ENCODE measurements around the gene PRSS27.

Gene PRSS27

DNA sequence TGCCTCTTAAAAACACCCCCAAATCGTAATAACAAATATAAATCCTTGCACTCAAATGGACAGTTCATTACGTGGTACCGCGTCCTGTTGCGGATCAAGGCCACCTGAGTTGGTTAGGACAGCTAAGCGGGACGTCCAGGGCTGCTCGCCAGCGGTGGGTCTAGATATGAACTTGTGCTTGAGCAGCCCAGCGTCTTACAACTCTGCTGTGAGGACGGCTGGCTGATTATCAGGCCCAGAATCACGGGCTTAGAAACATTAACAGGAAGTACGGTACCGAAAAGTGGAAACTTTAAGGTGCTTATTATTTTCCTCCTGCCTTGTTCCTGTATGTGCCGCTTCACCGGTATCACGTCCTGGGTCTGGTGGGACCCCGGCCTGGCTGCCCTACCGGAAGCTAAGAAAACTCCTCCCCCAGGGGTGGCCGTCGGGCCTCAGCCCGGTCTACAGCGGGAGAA is 31.6 kb upstream of the PRSS27 start:
- peak in 3 of 14 donors; percentile 41 to 64 (median 55) for DNase-seq

DNA sequence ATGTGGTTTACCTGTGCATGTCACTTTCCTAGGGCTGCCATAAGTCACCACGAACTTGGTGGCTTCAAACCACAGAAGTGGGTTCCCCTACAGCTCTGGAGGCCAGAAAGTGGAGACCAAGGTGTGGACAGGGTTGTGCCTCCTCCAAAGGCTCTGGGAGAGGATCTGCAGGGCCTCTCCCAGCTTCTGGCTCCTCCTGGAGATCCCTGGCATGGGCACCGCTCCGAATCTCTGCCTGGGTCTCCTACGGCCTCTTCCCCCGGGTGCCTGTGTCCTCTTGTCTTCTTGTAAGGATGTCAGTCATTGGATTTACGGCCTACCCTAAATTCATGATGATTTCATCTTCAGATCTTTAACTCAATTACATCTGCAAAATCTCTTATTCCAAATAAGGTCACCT is 29.9 kb upstream of the PRSS27 start:
- DNase-seq = no peak

DNA sequence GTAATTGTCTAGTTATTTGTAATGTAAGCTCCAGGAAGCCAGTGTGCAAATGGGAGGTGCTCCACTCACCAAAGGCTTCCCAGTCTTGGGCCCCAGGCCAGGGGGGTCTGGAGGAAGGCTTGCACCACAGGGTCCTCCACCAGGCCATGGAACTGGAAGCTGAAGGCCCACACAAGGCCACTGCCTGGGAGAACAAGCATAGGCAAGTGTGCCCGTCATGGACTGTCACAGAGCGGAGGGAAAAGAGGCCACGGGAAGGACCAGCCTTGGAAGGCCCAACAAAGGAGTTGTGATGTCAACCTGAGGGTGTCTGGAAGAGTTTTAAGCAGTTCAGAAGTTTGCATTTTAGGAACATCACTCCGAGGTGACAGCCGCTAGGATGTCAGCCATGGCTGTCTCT is 29.5 kb upstream of the PRSS27 start:
- no peak for DNase-seq

DNA sequence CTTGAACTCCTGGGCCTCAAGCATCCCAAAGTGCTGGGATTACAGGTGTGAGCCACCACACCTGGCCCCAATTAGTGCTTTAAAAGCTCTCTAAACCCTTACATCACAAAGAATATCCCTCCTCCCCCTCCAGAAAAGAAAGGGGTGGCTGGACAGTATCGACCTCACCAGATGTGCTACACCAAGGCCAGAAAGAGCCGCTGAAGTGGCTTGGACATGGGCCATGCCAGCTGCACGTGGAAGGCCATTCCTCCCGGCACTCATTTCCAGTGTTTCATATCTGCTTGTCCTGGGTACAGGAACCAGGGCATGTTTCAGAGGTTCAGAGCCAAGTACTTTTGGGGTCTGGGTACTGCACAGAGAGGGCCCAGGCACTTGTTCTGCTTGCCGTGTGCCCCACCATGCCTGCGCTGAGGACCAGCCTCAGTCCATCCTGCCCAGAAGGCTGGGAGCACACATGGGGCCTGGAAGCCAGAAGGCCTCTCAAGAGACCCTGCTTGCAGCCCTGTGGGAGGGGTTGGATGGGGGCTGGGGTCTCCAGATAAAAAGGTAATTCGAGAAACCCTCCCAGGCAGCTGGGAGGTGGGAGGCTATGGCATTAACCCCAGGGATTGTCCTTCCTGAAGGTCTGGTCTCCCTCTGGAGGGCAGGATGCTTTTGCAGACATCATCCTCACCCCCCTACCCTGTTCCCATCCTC is 28.9 kb upstream of the PRSS27 start:
- DNase-seq = no peak

DNA sequence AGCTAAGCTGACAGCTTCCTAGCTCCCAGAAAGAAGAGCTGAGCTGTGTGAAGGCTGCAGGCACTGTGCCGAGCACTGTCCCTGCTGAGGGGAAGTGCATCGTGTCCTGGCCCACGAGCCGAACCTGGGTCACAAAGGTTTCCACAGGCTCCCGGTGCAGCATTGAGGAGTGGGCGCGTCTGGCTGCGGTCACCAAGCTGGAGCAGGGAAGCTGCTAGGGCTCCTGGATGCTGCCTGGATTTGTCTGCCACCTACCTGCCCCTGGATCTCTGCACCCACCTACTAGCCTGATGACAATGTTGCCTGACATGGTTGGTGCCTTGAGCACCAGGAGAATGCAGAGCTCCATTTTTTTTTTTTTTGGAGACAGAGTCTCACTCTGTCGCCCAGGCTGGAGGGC is 25.9 kb upstream of the PRSS27 start:
- DNase-seq = no peak

DNA sequence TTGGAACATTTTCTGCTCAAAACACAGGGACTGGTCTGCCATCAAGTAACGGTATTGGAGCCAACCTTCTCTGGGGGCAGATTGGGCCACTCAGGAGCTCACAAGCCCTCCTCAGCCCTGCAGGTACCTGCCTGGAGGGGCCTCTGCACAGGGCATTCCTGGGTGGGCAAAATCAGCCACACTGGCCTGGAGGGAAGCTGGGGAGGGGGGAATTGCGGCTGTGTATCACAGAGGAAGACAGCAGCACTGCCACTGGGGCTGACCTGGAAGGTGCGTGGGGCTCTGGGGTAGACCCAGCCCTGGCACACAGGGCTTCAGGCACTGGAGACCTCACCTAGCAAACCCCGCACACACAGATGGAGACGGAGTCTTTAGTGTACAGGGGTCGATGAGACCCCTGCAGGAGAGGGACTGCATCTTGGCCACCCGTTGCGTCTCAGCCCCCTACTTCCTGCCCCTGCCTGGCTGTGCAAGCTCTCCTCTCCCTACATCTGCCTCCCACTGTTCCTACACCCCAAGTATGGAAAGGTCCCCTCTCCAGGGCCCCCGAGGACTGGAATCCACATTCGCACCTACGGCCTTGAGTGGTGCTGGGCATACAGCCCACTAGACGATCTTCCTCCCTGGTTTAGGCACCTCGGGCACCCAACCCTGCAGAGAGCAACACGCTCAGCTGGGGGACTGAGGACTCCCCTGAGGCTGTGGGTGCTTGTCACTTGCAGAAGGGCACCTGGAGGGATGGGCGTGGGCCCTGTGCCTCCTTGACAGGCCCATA is 25.3 kb upstream of the PRSS27 start:
- DNase-seq = no peak

DNA sequence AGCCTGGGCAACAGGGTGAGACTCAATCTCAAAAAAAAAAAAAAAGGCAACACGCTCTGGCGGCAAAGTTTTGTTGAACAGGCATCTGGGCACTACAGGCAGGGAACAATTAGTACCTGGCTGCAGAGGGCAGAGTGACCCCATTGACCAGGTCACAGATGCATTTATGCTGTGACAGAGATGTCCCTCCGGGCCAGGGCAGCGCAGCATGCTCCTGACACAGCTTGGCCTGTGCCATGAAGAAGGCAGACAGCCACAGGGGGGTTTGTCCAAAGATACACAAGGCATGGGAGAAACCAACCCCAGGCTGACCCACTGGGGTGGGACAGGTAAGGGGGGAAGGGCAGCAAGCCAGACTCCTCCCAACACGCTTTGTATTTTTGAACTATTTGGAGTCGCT is 24.7 kb upstream of the PRSS27 start:
- no peak for DNase-seq

DNA sequence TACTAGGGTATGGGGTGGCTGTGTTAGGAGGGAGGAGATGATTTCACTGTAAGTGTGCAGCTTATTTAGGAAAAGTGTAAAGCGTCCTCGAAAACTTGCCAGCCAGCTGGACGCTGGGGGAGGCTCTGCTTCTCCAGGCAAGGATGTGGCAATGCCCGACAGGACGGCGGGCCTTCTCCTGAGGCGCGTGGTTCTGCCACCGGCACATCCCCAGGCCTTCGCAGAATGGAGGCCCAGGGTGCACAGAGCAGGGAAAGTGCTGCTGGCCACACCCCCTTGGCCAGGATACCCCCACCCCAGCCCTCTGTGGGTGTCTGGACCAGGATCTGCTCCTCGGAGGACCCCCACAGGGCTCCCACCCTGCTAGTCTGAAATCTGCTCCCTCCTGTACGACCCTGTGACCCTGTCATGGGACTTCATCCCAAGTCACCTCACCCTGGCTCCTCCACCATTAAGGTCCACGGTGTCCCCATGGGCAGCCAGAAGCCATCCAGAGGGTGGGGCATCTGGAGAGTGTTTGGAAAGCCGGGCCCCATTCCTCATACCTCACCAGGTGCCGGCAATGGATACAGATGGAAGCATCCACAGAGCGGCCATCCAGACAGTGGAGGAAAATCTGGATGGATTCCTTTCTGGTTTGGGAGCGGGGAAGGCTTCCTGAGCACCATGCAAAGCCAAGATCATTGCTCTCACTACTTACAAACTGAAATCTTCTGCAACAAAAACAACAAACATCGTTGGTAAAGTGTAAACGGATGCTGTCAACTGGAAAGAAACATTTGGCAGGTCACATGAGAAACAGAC is 23.2 kb upstream of the PRSS27 start:
- no peak for DNase-seq

DNA sequence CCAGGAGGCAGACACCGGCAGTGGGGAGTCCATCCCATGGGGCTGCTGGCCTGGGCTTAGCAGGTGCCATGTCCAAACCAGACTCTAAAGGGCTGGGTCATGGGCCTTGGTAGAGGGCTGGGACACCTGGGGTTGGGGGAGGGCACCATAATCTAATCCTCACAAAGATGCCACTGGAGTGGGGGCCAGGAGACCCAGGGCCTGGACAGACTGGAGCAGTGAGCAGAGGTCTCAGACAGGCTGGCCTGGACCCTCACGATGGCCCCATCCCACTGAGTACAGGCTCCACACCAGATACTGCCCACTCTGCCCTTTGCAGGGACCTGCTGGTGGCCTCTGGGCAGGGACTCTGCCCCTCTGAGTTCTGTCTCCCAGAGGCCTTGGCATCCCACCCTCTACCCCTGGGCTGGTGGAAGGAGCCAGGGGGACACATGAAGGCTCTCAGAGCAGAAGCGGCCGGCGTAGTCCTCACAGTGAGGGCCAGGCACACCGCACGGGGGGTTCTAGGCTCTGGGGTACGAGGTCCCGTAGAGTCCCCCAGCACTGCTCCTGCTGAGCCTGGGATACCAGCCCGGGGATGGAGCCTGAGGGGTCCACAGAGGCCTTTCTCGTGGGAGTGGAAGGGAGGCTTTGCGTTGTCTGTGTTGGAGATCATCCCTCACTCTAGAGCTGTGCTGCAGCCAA is 22.4 kb upstream of the PRSS27 start:
- DNase-seq = no peak

DNA sequence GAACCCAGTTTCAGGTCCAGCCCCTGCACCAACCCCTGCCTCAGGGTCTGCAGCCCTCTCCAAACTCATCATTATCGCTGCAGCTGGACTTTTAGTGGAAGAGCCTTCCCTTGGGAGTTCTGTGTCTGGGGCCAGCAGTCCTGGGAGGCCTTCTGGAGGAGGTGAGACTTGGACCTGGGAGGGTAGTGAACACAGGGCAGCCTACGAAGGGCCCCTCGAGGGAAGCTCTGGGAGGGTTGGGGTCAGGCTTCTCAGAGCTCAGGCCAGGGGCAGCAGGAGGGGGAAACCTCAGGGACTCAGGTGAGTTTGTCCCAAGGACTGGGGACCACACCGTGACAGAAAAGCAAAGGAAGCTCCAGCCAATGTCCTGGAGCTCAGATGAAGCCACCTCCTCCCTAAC is 21.1 kb upstream of the PRSS27 start:
- DNase-seq = no peak

DNA sequence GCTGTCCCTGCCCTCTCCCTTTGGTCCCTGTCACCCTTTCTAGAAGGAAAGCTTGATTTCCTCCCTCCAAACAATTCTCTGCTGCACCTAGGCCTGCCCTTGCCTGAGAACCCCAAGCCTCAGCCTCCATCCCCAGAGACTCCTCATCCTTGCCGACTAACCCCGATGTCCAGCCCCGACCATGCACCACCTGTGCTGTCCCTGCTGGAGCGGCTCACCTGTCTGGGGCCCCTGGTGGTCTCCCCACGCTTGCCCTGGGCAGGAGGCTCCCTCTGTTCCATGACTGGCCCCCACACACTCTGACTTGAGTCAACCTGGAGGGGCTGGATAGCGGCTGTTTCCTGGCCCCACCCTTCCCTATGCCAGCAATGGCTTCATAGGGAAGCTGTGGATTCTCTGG is 20.5 kb upstream of the PRSS27 start:
- no peak for DNase-seq

DNA sequence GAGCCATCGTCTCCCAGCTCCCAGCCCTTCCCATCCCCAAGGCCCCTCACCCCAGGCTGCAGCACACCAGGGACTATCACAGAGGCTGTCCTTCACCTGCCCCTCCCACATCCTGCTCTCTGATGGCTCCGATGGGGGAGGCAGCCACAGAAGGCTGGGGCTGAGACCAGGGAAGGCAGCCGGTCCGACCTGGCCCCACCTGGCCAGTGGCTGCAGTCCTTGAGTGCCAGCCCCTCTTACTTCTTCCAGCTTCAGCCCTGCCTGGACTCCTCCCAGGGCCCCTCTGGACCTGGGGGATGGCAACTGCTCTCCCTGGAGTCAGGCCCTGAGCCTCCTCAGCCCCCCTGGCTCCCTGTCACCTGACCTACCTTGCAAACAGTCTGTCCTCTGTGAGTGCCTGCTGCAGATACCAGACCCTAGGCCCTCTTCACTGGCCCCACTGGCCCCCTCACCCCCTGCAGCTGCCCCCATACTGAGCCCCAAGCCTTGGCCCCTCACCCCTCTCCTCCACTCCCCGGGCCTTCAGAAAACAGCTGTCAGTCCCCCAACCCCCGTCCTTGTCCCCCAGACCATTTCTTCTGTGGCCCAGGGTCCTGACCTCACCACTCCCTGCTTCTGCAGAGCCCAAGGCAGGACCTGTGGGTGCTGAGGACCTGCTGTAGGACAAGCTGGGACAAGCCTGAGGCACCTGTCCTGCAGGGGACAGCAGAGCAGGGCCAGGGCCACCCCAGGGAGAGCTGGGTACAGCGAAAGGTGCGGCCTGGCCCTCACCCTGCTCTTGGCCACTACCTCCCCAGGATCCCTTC is 19.8 kb upstream of the PRSS27 start:
- no peak for DNase-seq

DNA sequence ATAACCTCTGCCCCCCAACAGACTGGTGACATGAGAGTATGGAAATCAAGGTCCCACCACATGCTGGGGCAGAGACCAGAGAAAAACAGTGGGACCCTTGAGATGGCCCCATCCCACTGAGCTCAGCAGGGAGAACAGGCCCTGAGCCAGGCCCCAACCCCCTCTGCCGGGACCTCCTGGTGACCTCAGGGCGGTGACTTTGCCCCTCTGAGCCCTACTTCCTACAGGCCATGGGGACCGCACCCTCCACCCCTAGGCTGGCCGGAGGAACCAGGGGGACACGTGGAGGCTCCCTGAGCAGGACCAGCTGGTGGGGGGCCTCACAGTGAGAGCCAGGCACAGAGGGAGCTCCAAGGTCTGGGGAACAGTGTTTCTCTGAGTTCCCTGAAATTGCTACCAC is 18.6 kb upstream of the PRSS27 start:
- DNase-seq = no peak

DNA sequence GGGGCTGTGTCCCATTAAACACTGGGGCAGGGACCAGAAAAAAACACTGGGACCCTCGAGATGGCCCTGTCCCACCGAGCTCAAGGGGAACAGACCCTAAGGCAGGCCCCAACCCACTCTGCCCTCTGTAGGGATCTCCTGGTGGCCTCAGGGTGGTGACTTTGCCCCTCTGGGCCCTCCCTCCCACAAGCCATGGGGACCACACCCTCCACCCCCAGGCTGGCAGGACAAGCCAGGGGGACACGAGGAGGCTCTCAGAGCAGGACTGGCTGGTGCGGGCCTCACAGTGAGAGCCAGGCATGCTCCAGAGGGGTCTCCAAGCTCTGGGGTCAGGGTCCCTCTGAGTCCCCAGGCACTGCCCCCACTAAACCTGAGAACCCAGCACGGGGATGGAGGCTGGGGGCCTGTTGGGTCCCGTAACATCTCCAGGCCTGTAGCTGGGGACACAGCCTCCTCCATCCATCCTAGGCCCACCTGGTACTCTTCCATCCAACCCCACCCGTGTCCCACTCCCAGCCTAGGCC is 17.9 kb upstream of the PRSS27 start:
- no peak for DNase-seq

DNA sequence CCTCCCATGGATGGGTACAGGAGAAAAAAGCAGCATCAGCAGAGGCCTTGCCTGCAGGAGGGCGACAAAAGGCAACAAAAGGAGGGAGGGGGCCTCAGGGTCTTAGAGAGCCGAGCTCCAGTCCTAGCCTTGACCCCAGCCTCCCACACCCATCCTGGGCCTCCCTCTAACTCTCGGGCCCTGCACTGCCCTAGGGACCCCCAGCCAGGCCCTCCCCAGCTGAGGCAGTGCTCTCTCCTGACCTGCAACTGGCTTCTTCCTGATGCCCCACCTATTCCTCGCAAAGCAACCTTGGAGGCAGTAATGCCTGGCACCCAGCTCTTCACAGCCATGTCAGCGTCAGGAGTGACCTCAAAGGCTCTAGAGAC is 17.2 kb upstream of the PRSS27 start:
- DNase-seq = no peak

DNA sequence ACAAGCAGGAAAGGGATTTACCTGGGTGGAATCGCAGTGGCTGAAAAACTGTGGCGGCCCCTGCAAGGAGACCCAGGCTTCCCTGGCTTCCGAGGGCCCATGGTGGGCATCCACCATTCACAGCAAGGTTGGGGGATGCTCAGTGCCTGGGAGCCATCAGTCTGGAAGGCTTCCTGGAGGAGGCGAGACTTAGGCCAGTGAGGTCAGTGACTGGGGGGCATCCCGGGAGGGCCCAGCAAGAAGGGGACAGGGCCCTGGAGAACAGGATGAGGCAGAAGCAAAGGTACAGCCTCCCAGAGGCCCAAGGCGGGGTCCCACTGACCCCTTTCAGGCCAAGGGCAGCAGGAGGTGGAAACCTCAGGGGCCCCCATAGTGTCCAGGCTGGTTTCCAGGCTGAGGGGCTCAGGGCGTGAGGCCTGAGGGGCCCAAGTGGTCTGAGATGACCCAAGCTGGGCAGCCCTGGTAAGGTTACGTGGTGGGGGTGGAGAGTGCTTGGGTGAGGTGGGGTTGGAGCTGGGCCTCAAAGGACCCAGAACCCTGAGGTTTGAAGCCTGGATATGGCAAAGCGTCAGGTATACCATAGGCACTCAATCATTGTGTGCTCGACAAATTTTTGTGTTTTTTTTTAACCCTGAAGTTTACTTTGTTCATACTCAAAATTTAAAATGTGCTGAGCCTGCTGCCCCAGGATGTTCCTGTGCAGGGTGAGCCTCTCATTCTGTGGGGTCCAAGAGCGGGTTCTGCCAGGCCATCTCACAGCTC is 16.6 kb upstream of the PRSS27 start:
- DNase-seq = no peak

DNA sequence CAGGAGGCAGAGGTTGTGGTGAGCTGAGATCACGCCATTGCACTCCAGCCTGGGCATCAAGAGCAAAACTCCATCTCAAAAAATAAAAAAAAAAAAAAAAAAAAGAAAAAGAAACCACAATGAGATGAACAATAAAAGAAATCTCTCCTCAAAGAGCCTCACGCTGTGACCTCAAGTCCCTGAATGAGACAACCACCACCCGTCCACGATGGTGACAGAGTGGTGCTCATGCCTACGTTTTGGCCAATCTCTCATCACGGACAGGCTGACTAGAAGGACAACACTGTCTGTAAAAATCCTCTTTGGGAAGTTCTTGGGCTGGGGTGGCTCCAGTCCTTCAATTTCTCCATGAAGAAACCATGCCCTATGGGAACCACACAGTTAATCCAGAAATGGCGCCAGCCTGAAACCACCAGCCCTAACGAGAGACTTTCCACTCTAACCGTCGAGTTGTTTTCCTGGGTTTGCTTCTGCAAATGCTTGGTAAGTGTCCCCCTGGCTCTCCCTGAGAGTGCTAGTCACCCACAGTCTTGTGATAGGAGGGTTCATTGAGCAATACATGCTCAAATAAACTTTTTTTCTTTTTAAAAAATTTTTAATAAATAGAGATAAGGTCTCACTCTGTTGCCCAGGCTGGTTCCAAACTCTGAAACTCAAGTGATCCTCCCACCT is 15.0 kb upstream of the PRSS27 start:
- DNase-seq = no peak

DNA sequence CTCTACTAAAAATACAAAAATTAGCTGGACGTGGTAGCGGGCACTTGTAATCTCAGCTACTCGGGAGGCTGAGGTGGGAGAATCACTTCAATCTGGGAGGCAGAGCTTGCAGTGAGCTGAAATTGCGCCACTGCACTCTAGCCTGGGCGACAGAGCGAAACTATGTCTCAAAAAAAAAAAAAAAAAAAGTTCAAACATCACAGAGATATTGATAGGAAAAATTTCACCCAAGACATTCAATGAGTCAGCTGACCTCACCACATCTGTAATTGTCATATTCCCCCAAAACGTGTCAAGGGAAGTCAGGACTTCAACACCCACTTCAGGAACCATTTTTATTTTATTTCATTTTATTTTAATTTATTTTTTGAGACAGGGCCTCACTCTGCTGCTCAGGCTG is 8.0 kb upstream of the PRSS27 start:
- no peak for DNase-seq

DNA sequence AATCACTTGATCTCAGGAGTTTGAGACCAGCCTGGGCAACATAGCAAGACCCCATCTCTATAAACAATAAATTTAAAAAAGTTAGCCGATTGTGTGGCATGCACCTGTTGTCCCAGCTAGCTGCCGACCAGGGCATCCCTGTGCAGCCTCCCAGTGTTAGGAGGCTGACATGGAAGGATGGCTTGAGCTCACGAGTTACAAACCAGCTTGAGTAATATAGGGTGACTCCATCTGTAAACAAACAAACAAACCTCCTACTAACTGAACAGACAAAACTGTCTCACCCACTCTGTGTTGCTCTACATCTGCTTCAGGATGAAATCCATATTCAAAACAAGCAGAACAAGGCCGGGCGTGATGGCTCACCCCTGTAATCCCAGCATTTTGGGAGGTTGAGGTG is 6.9 kb upstream of the PRSS27 start:
- DNase-seq = no peak

DNA sequence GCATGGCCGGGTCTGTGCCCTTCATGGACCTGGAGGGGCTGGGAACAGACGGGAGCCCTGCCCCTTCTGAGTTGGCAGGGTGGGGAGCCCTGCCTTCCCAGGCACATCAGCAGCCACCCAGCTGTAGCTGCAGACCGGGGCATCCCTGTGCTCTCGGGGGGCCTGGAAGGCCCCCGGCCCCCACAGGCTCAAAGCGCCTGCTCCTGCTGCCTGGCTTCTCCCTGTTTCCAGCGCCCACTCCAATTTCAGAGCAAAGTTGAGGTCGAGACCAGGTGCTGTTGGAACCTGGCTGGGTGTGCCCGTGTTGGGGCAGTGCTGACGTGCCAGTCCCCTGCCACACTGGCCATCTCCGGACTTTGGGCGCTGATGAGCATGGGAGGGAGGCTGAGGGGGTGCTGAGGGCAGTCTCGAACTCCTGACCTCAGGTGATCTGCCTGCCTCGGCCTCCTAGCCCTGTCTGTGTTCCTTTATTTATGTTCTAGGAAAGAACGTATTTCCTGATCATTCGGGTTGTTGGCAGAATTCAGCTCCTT is 4.9 kb upstream of the PRSS27 start:
- DNase-seq = no peak

Measured in C1 segment of cervical spinal cord (tissue), 14 donors.